Fibroblast of mammary gland (primary cell): Measurements from ENCODE around the gene ECT2L.

Experiments used
- DNase-seq: peaks from one replicate; pipeline ENCODE4 v3.0.0-alpha.2; 2010; ENCODE audit warnings: low read depth
- H3K4me3 ChIP-seq: 2 replicates; pipeline ENCODE4 v1.5.1; 2011; ENCODE audit warnings: low read depth, mild to moderate bottlenecking, low read length, moderate library complexity; ENCODE audit not compliant: control insufficient read depth
- CTCF ChIP-seq: conservative IDR thresholded peaks from 2 replicates; pipeline ENCODE4 v1.5.1; 2011; ENCODE audit warnings: low read depth, low read length, inconsistent platforms; ENCODE audit not compliant: control insufficient read depth, insufficient read depth

ECT2L gene

GRCh38 chr6:138773177-138774091 is 22.5 kb upstream of the ECT2L start, which contains the start of gene CCDC28A:
Gene CCDC28A (plus strand): TSS chr6:138773769. CDS start chr6:138776121, 2,352 bp downstream.
- DNase-seq: peak; percentile 94
- TF ChIP-seq CTCF: no peak
- peak within 1 kb of the TSS; percentile 95 for H3K4me3 ChIP-seq

DNA sequence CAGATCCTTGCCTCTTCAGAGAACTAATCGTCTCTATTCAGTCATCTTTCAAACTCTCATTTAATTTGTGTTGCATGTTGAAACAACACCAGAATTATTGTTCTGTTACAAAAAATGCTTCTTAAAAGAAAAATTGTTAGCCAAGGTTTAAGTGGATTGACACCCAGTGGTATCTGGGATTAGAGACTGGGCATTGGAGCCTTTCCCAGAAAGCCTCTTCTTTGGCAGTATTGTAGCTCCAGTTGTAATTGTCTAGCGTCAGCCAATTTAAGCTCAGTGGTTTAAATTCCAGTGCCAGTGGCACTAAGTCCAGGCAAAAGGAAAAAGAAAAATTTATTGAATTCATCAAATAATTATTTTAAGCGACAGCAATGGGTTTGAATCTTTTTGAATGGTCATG is 21.5 kb upstream of the ECT2L start:
- peak overlapping the region; percentile 95 for H3K4me3 ChIP-seq
- TF ChIP-seq CTCF: no peak
- peak; percentile 6 for DNase-seq

DNA sequence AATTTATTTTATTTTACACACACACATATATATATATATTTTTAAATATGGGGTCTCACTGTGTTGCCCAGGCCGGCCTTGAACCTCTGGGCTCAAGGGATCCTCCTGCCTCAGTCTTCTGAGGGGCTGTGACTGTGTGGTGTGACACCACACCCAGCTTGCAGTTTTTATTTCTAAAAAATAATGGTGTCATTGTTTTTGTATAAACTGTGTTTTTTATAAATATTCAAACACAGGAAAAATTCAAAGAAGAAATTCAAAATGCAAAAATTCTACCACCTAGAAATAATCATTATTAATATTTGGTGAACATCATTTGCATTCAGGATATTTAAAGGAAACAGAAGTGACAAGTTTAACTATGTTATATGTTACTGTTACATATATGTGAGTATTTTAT is 19.2 kb upstream of the ECT2L start:
- no peak for DNase-seq
- TF ChIP-seq CTCF: no peak
- H3K4me3 ChIP-seq: no peak overlapping the region

- no peak for DNase-seq
- no peak for TF ChIP-seq CTCF
- no peak overlapping the region for H3K4me3 ChIP-seq
These were observed 17.6 kb upstream of the ECT2L start for GRCh38 chr6:138778331-138778730.

- DNase-seq: no peak
- TF ChIP-seq CTCF: no peak
- H3K4me3 ChIP-seq: no peak overlapping the region
These were observed 13.6 kb upstream of the ECT2L start for GRCh38 chr6:138782243-138782642.

GRCh38 chr6:138785079-138785478 is 10.8 kb upstream of the ECT2L start:
- no peak overlapping the region for H3K4me3 ChIP-seq
- no peak for TF ChIP-seq CTCF
- DNase-seq: no peak
